Smooth muscle cell (in vitro differentiated cells): ENCODE results near the gene DNAH9. TPM values are rescaled to one million over a fixed set of nuclear protein-coding genes. Genes with fewer than 3 reads are reported as not detected.

Experiments used
- DNase-seq: peaks from one replicate; lab custom pipeline; 2025; ENCODE audit not compliant: unreplicated experiment; lab: John Stamatoyannopoulos, UW
- H2AFZ ChIP-seq: fragments of 200-600 bp; sonication (generic); 2 replicates; pipeline ENCODE4 v1.6.0; 2016; ENCODE audit warnings: antibody characterized with exemption, low read depth, mild to moderate bottlenecking
- H3F3A ChIP-seq: fragments of 200-600 bp; sonication (generic); 2 replicates; pipeline ENCODE4 v1.6.0; 2017; ENCODE audit warnings: antibody characterized with exemption, low read depth
- H3K27ac ChIP-seq: fragments of 200-600 bp; sonication (generic); 2 replicates; pipeline ENCODE4 v1.5.1; 2016; ENCODE audit warnings: low read depth, mild to moderate bottlenecking
- H3K27me3 ChIP-seq: fragments of 200-600 bp; sonication (generic); 2 replicates; pipeline ENCODE4 v1.6.1; 2016; ENCODE audit warnings: low read depth, mild to moderate bottlenecking
- H3K36me3 ChIP-seq: fragments of 200-600 bp; sonication (generic); 2 replicates; pipeline ENCODE4 v1.5.1; 2016; ENCODE audit warnings: low read depth
- H3K4me1 ChIP-seq: fragments of 200-600 bp; sonication (generic); 2 replicates; pipeline ENCODE4 v1.5.1; 2016; ENCODE audit warnings: low read depth
- H3K4me2 ChIP-seq: fragments of 200-600 bp; sonication (generic); 2 replicates; pipeline ENCODE4 v1.6.0; 2016; ENCODE audit warnings: mild to moderate bottlenecking
- H3K4me3 ChIP-seq: fragments of 200-600 bp; sonication (generic); 2 replicates; pipeline ENCODE4 v1.5.1; 2016; ENCODE audit warnings: mild to moderate bottlenecking
- H3K79me2 ChIP-seq: fragments of 200-600 bp; sonication (generic); 2 replicates; pipeline ENCODE4 v1.6.0; 2016; ENCODE audit warnings: low read depth, mild to moderate bottlenecking
- H3K9ac ChIP-seq: fragments of 200-600 bp; sonication (generic); 2 replicates; pipeline ENCODE4 v1.6.0; 2016; ENCODE audit warnings: low read depth
- H3K9me3 ChIP-seq: fragments of 200-600 bp; sonication (generic); replicated peaks from 2 replicates; pipeline ENCODE4 v1.5.1; 2016; ENCODE audit warnings: low read depth
- H4K20me1 ChIP-seq: fragments of 200-600 bp; sonication (generic); 2 replicates; pipeline ENCODE4 v1.6.0; 2016; ENCODE audit warnings: low read depth
- CTCF ChIP-seq: fragments of 200-600 bp; sonication (generic); IDR thresholded peaks from 2 replicates; pipeline ENCODE4 v1.5.1; 2017; ENCODE audit warnings: borderline replicate concordance, mild to moderate bottlenecking, antibody characterized with exemption; ENCODE audit not compliant: insufficient read depth, poor library complexity, severe bottlenecking
- WGBS: methylation state at CpG from one replicate; pipeline ENCODE4 v1.1.7; 2016; ENCODE audit warnings: low lambda C conversion rate; 5-methylcytosine and 5-hydroxymethylcytosine counted together
- polyA plus RNA-seq: library from polyadenylated mRNA; unstranded; fragments of >200 nt; fragmentation: Nextera tagmentation; extraction: Ambion mirVana; gene quantifications from 2 replicates; pipeline ENCODE4 v1.2.1, GENCODE V29; 2016
- total RNA-seq: library from RNA; depleted of rRNA; stranded (reverse); fragments of >200 nt; gene quantifications from 2 replicates; pipeline ENCODE4 v1.2.3, GENCODE V29; 2014

DNAH9 gene
- total and polyA plus RNA-seq, 2 experiments from 2014 or later: 0.30 to 0.49 TPM

- no peak for TF ChIP-seq CTCF
- Histone ChIP-seq H3K9ac (no peak overlapping the region), H3F3A (no peaks in the 10 kb centered on the region), H3K9me3 (no peaks in the 10 kb centered on the region), H3K79me2 (no peaks in the 10 kb centered on the region), H2AFZ (no peak overlapping the region), H3K4me3 (no peak overlapping the region), H4K20me1 (no peaks in the 10 kb centered on the region), H3K4me2 (no peak overlapping the region), H3K27ac (no peak overlapping the region), H3K4me1 (no peaks in the 10 kb centered on the region), H3K36me3 (no peaks in the 10 kb centered on the region), H3K27me3 (no peaks in the 10 kb centered on the region)
- DNase-seq: no peak
- 52% methylated on average over 4 of the region's 4 CpGs for WGBS
These were observed 144.6 kb downstream of the DNAH9 start for GRCh38 chr17:11742886-11743285.

GRCh38 chr17:11744696-11745095, 146.4 kb downstream of the DNAH9 start:
- Histone ChIP-seq H3K9me3 (no peaks in the 10 kb centered on the region), H3K4me3 (no peak overlapping the region), H3K36me3 (no peaks in the 10 kb centered on the region), H3K27me3 (no peaks in the 10 kb centered on the region), H3F3A (no peaks in the 10 kb centered on the region), H3K27ac (no peak overlapping the region), H4K20me1 (no peaks in the 10 kb centered on the region), H2AFZ (no peak overlapping the region), H3K4me2 (no peak overlapping the region), H3K79me2 (no peaks in the 10 kb centered on the region), H3K9ac (no peak overlapping the region), H3K4me1 (no peaks in the 10 kb centered on the region)
- no peak for TF ChIP-seq CTCF
- 92% methylated on average over 11 of the region's 11 CpGs for WGBS
- no peak for DNase-seq

GRCh38 chr17:11747441-11747840, 149.2 kb downstream of the DNAH9 start:
- WGBS: 91% methylated on average over 7 of the region's 7 CpGs
- Histone ChIP-seq H2AFZ (no peak overlapping the region), H3K4me2 (no peak overlapping the region), H3K9me3 (no peaks in the 10 kb centered on the region), H3K79me2 (no peaks in the 10 kb centered on the region), H3K9ac (no peak overlapping the region), H3K27ac (no peak overlapping the region), H3K27me3 (no peaks in the 10 kb centered on the region), H3K4me1 (no peaks in the 10 kb centered on the region), H3F3A (no peaks in the 10 kb centered on the region), H3K4me3 (no peak overlapping the region), H3K36me3 (no peaks in the 10 kb centered on the region), H4K20me1 (no peaks in the 10 kb centered on the region)
- DNase-seq: no peak
- no peak for TF ChIP-seq CTCF

- Histone ChIP-seq H3K9me3 (no peaks in the 10 kb centered on the region), H3K9ac (no peak overlapping the region), H3K27me3 (no peaks in the 10 kb centered on the region), H2AFZ (no peak overlapping the region), H4K20me1 (no peaks in the 10 kb centered on the region), H3K79me2 (no peaks in the 10 kb centered on the region), H3K36me3 (no peaks in the 10 kb centered on the region), H3K4me3 (no peak overlapping the region), H3F3A (no peaks in the 10 kb centered on the region), H3K4me1 (no peaks in the 10 kb centered on the region), H3K27ac (no peak overlapping the region), H3K4me2 (no peak overlapping the region)
- no peak for TF ChIP-seq CTCF
- 83% methylated on average over 5 of the region's 5 CpGs for WGBS
- no peak for DNase-seq
These were observed 159.5 kb downstream of the DNAH9 start for GRCh38 chr17:11757815-11758214.
